ENCODE results near the gene COMP. TPM values are rescaled to one million over a fixed set of nuclear protein-coding genes. Genes with fewer than 3 reads are reported as not detected.

COMP gene
- total RNA-seq, 1 donor from 2014 or later, result not detected

DNA sequence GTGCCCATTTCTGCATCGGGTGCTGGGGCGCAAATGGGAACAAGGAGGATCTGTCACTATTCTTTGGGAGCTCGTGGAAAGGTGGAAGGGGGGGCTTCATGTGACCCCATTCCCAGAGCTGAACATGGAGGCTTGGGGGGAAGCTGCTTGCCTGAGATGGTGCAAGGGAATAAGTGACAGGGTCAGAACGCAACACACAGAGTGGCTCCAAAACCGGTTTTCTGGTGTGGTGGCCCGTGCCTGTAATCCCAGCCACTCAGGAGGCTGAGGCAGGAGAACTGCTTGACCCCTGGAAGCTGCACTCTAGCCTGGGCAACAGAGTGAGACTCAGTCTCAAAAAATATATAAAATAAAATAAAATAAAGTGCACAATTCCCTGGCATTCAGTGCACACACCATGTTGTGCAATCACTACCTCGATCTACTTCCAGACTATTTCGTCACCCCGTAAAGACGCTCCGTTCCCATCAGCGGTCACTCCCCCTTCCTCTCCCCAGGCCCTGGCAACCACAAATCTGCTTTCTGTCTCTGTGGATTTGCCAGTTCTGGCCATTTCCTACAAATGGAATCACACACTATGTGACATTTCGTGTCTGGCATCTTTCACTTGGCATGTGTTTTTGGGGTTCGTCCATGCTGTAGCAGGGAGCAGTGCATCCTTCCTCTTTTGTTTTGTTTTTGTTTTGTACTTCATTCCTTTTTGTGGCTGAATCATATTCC, 18.2 kb upstream of the COMP start:
- H3K9me3 Mint-ChIP-seq (ENCODE audit: unreplicated experiment), result peaks cover 3% of the 10 kb centered on the region
- no peak overlapping the region for H3K4me3 Mint-ChIP-seq (ENCODE audit: unreplicated experiment)
- TF ChIP-seq, protein P1, sequence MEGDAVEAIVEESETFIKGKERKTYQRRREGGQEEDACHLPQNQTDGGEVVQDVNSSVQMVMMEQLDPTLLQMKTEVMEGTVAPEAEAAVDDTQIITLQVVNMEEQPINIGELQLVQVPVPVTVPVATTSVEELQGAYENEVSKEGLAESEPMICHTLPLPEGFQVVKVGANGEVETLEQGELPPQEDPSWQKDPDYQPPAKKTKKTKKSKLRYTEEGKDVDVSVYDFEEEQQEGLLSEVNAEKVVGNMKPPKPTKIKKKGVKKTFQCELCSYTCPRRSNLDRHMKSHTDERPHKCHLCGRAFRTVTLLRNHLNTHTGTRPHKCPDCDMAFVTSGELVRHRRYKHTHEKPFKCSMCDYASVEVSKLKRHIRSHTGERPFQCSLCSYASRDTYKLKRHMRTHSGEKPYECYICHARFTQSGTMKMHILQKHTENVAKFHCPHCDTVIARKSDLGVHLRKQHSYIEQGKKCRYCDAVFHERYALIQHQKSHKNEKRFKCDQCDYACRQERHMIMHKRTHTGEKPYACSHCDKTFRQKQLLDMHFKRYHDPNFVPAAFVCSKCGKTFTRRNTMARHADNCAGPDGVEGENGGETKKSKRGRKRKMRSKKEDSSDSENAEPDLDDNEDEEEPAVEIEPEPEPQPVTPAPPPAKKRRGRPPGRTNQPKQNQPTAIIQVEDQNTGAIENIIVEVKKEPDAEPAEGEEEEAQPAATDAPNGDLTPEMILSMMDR (IDR thresholded peaks at IDR 0.05; ENCODE audit: partially characterized antibody, unreplicated experiment), result no peak
- no peak overlapping the region for H3K27ac Mint-ChIP-seq (ENCODE audit: unreplicated experiment)
- no peaks in the 10 kb centered on the region for H3K36me3 Mint-ChIP-seq (ENCODE audit: unreplicated experiment)
- DNase-seq, result no peak
- no peaks in the 10 kb centered on the region for H3K27me3 Mint-ChIP-seq (ENCODE audit: unreplicated experiment)
- no peaks in the 10 kb centered on the region for H3K4me1 Mint-ChIP-seq (ENCODE audit: low read depth, unreplicated experiment)

DNA sequence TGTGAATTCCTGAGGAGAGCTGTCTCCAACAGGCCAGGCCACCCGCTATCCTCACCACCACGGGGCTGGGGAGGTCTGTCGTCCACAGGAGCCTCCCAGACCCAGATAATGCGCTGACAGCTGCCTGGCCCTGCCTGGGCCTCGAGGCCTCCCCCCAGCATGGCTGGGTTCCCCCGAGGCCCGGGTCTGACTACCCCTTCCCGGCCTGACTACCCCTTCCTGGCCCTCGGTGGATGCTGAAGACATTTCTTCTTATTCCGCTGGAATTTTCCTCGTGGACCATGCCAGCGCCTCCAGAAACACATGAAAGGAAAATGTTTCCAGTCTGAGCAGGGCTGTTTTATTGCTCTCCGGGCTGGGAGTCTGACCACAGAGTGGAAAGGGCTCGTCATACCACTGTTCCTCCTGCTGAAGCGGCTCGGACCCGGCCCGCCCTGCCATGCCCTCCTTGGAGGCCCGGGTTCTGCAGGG, 16.8 kb upstream of the COMP start:
- Mint-ChIP-seq H3K27ac (ENCODE audit: unreplicated experiment) (no peak overlapping the region), H3K4me3 (ENCODE audit: unreplicated experiment) (no peak overlapping the region), H3K4me1 (ENCODE audit: low read depth, unreplicated experiment) (no peaks in the 10 kb centered on the region), H3K9me3 (ENCODE audit: unreplicated experiment) (peaks cover 3% of the 10 kb centered on the region), H3K27me3 (ENCODE audit: unreplicated experiment) (peaks cover 8% of the 10 kb centered on the region), H3K36me3 (ENCODE audit: unreplicated experiment) (no peaks in the 10 kb centered on the region)
- TF ChIP-seq, protein P1 (IDR thresholded peaks at IDR 0.05; ENCODE audit: partially characterized antibody, unreplicated experiment), result no peak
- no peak for DNase-seq

DNA sequence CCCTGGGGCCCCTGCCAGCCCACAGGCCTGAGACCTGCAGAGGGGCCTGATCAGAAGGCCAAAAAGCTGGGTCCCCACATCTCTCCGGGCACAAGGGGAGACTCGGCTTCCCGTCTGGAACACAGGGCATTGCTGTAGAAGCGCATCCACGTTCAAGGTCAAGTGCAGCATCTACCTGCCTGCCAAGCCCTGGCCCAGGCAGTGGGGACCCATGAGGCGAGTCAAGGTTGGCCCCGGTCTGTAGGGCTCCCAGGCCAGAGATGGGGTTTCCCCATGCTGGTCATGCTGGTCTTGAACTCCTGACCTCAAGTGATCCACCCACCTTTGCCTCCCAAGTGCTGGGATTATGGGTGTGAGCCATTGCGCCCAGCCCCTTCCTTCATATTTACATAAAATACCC, 13.5 kb upstream of the COMP start:
- no peaks in the 10 kb centered on the region for H3K36me3 Mint-ChIP-seq (ENCODE audit: unreplicated experiment)
- no peak overlapping the region for H3K27ac Mint-ChIP-seq (ENCODE audit: unreplicated experiment)
- no peak overlapping the region for H3K4me3 Mint-ChIP-seq (ENCODE audit: unreplicated experiment)
- H3K4me1 Mint-ChIP-seq (ENCODE audit: low read depth, unreplicated experiment), result no peaks in the 10 kb centered on the region
- peaks cover 3% of the 10 kb centered on the region for H3K9me3 Mint-ChIP-seq (ENCODE audit: unreplicated experiment)
- peaks cover 8% of the 10 kb centered on the region for H3K27me3 Mint-ChIP-seq (ENCODE audit: unreplicated experiment)
- no peak for DNase-seq
- TF ChIP-seq, protein P1 (IDR thresholded peaks at IDR 0.05; ENCODE audit: partially characterized antibody, unreplicated experiment), result no peak

DNA sequence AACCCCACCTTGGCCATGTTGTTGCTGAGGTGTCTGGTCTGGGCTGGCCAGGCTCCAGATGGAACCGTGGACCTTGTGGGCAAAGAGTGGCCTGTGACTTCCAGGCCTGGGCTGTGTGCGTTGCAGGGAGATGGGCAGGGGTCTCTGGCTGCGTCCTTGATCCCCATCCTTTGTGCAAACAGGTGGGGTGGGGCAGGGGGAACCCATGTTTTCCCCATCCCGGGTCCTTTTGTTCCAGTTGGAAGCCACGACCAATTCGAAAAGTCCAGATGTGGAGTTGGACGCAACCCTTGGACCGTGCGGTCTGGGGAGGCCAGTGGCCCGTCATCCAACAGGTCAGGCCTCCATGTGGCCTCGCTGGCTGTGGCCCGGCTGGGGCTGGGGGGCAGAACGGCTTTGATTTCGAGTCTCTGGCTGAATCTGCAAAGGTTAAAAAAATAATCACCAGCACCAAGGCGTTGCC, 13.1 kb upstream of the COMP start:
- Mint-ChIP-seq H3K4me3 (ENCODE audit: unreplicated experiment) (no peak overlapping the region), H3K4me1 (ENCODE audit: low read depth, unreplicated experiment) (no peaks in the 10 kb centered on the region), H3K27me3 (ENCODE audit: unreplicated experiment) (peaks cover 8% of the 10 kb centered on the region), H3K27ac (ENCODE audit: unreplicated experiment) (no peak overlapping the region), H3K36me3 (ENCODE audit: unreplicated experiment) (no peaks in the 10 kb centered on the region), H3K9me3 (ENCODE audit: unreplicated experiment) (peaks cover 3% of the 10 kb centered on the region)
- no peak for DNase-seq
- TF ChIP-seq, protein P1 (IDR thresholded peaks at IDR 0.05; ENCODE audit: partially characterized antibody, unreplicated experiment), result no peak

DNA sequence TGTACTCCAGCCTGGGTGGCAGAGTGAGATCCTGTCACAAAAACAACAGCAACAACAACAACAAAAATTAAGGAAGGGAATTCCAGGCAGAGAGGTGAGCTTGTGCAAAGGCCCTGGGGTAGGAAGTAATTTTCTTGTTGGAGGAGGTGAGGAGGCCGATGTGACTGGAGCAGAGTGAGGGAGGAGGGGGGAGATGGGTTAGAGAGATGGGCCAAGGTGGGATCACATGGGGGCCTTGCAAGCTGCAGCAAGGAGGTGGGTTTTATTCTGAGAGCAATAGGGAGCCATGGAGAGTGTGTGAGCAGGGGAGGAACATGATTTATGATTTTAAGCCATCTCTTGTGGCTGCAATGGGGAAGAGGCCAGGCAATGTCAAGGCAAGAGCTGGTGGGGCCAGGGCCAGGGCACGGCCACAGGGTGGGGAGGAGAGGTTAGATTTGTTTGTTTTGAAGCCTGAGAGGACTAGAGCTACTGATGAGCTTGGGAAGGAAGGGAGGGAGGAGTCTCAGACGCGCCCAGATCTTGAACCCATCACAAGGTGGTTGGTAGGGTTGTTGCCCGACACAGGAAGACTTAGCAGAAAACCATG, 12.5 kb upstream of the COMP start:
- Mint-ChIP-seq H3K27me3 (ENCODE audit: unreplicated experiment) (peaks cover 8% of the 10 kb centered on the region), H3K27ac (ENCODE audit: unreplicated experiment) (no peak overlapping the region)

More for the DNA sequence above, 12.5 kb upstream of the COMP start:
- TF ChIP-seq, protein P1 (IDR thresholded peaks at IDR 0.05; ENCODE audit: partially characterized antibody, unreplicated experiment), result no peak
- Mint-ChIP-seq H3K9me3 (ENCODE audit: unreplicated experiment) (peaks cover 3% of the 10 kb centered on the region), H3K36me3 (ENCODE audit: unreplicated experiment) (no peaks in the 10 kb centered on the region), H3K4me1 (ENCODE audit: low read depth, unreplicated experiment) (no peaks in the 10 kb centered on the region), H3K4me3 (ENCODE audit: unreplicated experiment) (no peak overlapping the region)
- DNase-seq, result no peak

Data from glutamatergic neuron (in vitro differentiated cells).